ENCODE data around the gene USH1G.

Gene USH1G

DNA sequence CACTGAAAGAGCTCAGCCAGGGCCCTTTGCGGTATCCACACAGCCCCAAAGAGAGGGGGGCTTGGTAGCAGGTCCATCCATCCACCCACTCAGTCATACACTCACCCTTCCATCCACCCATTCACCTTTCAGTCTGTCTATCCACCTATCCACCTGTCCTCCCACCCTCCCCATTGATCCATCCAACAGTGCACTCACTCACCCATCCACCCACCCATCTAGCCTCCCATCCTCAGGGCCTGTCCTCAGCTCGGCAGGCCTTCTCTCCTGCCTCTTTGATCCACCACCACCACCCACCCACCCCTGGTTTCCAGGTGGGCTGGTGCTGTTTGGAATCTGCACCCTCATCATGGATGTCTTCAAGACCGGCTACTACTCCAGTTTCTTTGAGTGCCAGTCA is 2.2 kb upstream of the USH1G start:
- peaks cover 90% of the 10 kb centered on the region for H3K27me3 ChIP-seq (replicated peaks; ENCODE audit: insufficient read depth, low read length)

DNA sequence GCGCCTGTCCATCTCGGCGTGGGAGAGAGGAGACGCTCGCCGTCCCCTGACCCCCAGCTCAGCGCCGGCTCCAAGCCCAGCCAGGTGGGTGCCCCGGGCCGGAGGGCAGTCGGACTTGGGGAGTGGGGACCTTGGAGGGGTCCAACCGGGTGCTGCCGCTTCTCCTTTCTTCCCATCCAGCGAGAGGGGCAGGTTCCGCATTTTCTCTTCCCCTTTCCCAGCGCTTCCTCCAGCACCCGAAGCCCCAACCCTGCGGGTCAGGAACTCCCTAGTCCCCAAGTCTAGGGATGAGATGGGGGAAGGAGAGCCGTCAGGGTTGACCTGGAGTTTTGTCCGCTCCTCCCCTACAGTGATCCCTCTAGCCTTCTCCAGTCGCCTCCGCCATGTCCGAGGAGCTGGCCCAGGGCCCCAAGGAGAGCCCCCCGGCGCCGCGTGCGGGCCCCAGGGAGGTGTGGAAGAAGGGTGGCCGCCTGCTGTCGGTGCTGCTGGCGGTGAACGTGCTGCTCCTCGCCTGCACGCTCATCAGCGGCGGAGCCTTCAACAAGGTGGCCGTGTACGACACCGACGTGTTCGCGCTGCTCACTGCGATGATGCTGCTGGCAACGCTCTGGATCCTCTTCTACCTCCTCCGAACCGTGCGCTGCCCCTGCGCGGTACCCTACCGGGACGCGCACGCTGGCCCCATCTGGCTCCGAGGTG is 1.3 kb upstream of the USH1G start, which contains the start of gene OTOP2:
Gene OTOP2, plus strand, starts transcription at position 24 of the 699 bp plus-strand sequence. Its CDS starts 360 bp downstream, at position 384.
- H3K4me3 ChIP-seq (ENCODE audit: low read length): peak within 1 kb of the TSS; percentile 37; the same call in 1 of the 2 replicates
- H3K9me2 ChIP-seq (replicated peaks; ENCODE audit: insufficient read depth, low read length): no peaks in the 10 kb centered on the region
- no peaks in the 10 kb centered on the region for H3K9me3 ChIP-seq (replicated peaks; ENCODE audit: insufficient read depth, low read length)
- H3K79me2 ChIP-seq (ENCODE audit: low read length): no peaks in the 10 kb centered on the region
- H3K27me3 ChIP-seq (replicated peaks; ENCODE audit: insufficient read depth, low read length): peaks cover 95% of the 10 kb centered on the region
- DNase-seq: no peak
- H3K4me2 ChIP-seq (ENCODE audit: low read depth, low read length): peak within 1 kb of the TSS; percentile 82; the same call in 1 of the 2 replicates
- H3K4me1 ChIP-seq (ENCODE audit: low read length): no peaks in the 10 kb centered on the region
- peak; percentile 20 for TF ChIP-seq EZH2 (optimal IDR thresholded peaks at IDR 0.05; ENCODE audit: low read depth, low read length)
- TF ChIP-seq, protein P1, sequence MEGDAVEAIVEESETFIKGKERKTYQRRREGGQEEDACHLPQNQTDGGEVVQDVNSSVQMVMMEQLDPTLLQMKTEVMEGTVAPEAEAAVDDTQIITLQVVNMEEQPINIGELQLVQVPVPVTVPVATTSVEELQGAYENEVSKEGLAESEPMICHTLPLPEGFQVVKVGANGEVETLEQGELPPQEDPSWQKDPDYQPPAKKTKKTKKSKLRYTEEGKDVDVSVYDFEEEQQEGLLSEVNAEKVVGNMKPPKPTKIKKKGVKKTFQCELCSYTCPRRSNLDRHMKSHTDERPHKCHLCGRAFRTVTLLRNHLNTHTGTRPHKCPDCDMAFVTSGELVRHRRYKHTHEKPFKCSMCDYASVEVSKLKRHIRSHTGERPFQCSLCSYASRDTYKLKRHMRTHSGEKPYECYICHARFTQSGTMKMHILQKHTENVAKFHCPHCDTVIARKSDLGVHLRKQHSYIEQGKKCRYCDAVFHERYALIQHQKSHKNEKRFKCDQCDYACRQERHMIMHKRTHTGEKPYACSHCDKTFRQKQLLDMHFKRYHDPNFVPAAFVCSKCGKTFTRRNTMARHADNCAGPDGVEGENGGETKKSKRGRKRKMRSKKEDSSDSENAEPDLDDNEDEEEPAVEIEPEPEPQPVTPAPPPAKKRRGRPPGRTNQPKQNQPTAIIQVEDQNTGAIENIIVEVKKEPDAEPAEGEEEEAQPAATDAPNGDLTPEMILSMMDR (IDR thresholded peaks at IDR 0.05; ENCODE audit: low read length): no peak
- H2AFZ ChIP-seq (ENCODE audit: low read length): 0 out of 2 replicates have a peak within 1 kb of the TSS, but pooled peaks have one; percentile 63
- no peaks in the 10 kb centered on the region for H3F3A ChIP-seq (ENCODE audit: insufficient read depth, low read length)
- H3K9ac ChIP-seq (ENCODE audit: low read length): no peak within 1 kb of the TSS
- no peak within 1 kb of the TSS for H3K27ac ChIP-seq (ENCODE audit: low read length)
- H4K20me1 ChIP-seq (ENCODE audit: insufficient read depth, low read length): no peaks in the 10 kb centered on the region; the same call in 1 of the 2 replicates
- H3K36me3 ChIP-seq (replicated peaks; ENCODE audit: insufficient read depth, low read length): no peaks in the 10 kb centered on the region

More for the DNA sequence above, 2.2 kb upstream of the USH1G start:
- no peak for TF ChIP-seq EZH2 (optimal IDR thresholded peaks at IDR 0.05; ENCODE audit: low read depth, low read length)
- Histone ChIP-seq H3K4me2 (ENCODE audit: low read depth, low read length) (no peak overlapping the region), H3K79me2 (ENCODE audit: low read length) (no peaks in the 10 kb centered on the region), H3K9me3 (replicated peaks; ENCODE audit: insufficient read depth, low read length) (no peaks in the 10 kb centered on the region), H3K4me1 (ENCODE audit: low read length) (no peaks in the 10 kb centered on the region), H2AFZ (ENCODE audit: low read length) (no peak overlapping the region), H3F3A (ENCODE audit: insufficient read depth, low read length) (no peaks in the 10 kb centered on the region), H3K27ac (ENCODE audit: low read length) (no peak overlapping the region), H3K9me2 (replicated peaks; ENCODE audit: insufficient read depth, low read length) (no peaks in the 10 kb centered on the region), H4K20me1 (ENCODE audit: insufficient read depth, low read length) (no peaks in the 10 kb centered on the region; the same call in 1 of the 2 replicates), H3K4me3 (ENCODE audit: low read length) (no peak overlapping the region), H3K9ac (ENCODE audit: low read length) (no peak overlapping the region), H3K36me3 (replicated peaks; ENCODE audit: insufficient read depth, low read length) (no peaks in the 10 kb centered on the region)
- DNase-seq: no peak

- Histone ChIP-seq H3K4me3 (ENCODE audit: low read length) (peak overlapping the region; percentile 37; the same call in 1 of the 2 replicates), H3K36me3 (replicated peaks; ENCODE audit: insufficient read depth, low read length) (no peaks in the 10 kb centered on the region), H3K27ac (ENCODE audit: low read length) (no peak overlapping the region), H3F3A (ENCODE audit: insufficient read depth, low read length) (no peaks in the 10 kb centered on the region), H3K79me2 (ENCODE audit: low read length) (no peaks in the 10 kb centered on the region), H4K20me1 (ENCODE audit: insufficient read depth, low read length) (no peaks in the 10 kb centered on the region; the same call in 1 of the 2 replicates), H3K27me3 (replicated peaks; ENCODE audit: insufficient read depth, low read length) (peaks cover 98% of the 10 kb centered on the region), H3K4me2 (ENCODE audit: low read depth, low read length) (peak overlapping the region; percentile 82; the same call in 1 of the 2 replicates), H3K9me3 (replicated peaks; ENCODE audit: insufficient read depth, low read length) (no peaks in the 10 kb centered on the region), H2AFZ (ENCODE audit: low read length) (0 out of 2 replicates have a peak overlapping the region, but pooled peaks have one; percentile 63), H3K9me2 (replicated peaks; ENCODE audit: insufficient read depth, low read length) (no peaks in the 10 kb centered on the region), H3K4me1 (ENCODE audit: low read length) (no peaks in the 10 kb centered on the region), H3K9ac (ENCODE audit: low read length) (no peak overlapping the region)
- DNase-seq: peak; percentile 20
- TF ChIP-seq EZH2 (optimal IDR thresholded peaks at IDR 0.05; ENCODE audit: low read depth, low read length) (no peak), EZH2phosphoT487 (IDR thresholded peaks at IDR 0.05; ENCODE audit: low read length) (no peak)
- TF ChIP-seq, protein P1 (IDR thresholded peaks at IDR 0.05; ENCODE audit: low read length): peak; percentile 72
These were observed 639 bp upstream of the USH1G start for GRCh38 chr17:74923538-74924249.

Measured in MM.1S (cell line).